NOMO-1 treated with dmso at 0.1 percent for 144 hours (cell line): ENCODE data around the gene CUL2.
"Not testable (repeated sequence)": the region's sequence is repeated elsewhere in the genome, so short reads cannot be mapped to it uniquely, and the experiment has no call there.

Experiments
- DNase-seq: peaks from one replicate; lab custom pipeline; 2025; ENCODE audit not compliant: unreplicated experiment; lab: John Stamatoyannopoulos, UW

Gene CUL2

GRCh38 chr10:34981844-34982243 lies 108.3 kb downstream of the CUL2 start:
- no peak for DNase-seq

DNA sequence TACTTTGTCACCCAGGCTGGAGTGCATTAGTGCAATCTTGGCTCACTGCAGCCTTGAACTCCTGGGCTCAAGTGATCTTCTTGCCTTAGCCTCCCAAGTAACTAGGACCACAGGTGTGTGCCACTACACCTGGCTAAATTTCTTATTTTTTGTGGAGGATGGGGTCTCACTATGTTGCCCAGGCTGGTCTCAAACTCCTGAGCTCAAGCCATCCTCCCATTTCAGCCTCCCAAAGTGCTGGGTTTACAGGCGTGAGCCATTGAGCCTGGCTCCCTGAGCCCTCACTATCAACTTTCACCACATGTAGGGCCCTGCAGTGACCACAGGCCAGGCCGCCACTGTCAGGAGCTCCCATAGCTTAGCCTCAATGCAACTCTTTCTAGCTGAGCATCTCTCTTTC lies 110.2 kb downstream of the CUL2 start:
- DNase-seq, result no peak

GRCh38 chr10:34978080-34978479 lies 112.1 kb downstream of the CUL2 start:
- DNase-seq, result no peak

- DNase-seq, result not testable (repeated sequence)
Measured at GRCh38 chr10:34976380-34976910, 113.7 kb downstream of the CUL2 start.

DNA sequence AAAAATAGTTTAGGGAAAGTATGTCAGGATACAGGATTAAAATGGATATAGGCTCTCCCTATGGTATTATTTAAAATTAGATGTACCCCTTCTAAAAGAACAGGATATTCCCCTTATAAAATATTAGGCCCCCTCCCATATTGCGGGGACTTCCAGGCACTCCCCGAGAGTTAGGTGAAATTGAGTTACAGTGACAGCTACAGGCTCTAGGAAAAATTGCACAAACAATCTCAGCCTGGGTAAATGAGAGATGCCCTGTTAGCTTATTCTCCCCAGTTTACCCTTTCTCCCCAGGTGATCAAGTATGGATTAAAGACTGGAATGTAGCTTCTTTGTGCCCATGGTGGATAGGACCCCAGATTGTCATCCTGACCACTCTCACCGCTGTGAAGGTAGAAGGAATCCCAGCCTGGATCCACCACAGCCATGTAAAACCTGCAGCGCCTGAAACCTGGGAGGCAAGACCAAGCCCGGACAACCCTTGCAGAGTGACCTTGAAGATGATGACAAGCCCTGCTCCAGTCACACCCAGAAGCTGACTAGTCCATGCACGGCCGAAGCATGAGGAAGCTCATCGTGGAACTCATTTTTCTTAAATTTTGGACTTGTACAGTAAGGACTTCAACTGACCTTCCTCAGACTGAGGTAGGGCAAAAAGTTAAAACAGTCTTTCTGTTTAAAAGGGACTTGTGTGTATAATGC lies 115.6 kb downstream of the CUL2 start:
- DNase-seq, result not testable (repeated sequence)

DNA sequence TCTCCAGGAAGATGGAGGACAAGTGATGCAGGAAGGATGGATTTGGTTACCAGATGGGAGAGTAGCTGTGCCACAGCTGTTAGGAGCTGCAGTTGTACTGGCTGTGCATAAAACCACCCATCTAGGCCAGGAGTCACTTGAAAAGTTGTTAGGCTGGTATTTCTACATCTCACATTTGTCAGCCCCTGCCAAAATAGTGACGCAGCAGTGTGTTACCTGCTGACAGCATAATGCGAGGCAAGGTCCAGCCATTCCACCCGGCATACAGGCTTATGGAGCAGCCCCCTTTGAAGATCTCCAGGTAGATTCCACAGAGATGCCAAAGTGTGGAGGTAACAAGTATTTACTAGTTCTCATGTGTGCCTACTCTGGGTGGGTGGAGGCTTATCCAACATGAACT lies 116.4 kb downstream of the CUL2 start:
- not testable (repeated sequence) for DNase-seq

DNA sequence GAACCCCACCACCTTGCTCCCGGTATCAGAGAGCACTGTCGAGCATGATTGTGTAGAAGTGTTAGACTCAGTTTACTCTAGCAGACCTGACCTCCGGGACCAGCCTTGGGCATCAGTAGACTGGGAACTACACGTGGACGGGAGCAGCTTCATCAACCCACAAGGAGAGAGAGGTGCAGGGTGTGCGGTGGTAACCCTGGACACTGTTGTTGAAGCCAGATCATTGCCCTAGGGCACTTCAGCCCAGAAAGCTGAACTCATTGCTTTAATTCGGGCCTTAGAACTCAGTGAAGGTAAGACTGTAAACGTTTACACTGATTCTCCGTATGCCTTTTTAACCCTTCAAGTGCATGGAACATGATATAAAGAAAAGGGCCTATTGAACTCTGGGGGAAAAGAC lies 117.0 kb downstream of the CUL2 start:
- DNase-seq, result not testable (repeated sequence)

GRCh38 chr10:34972591-34972990 lies 117.5 kb downstream of the CUL2 start:
- not testable (repeated sequence) for DNase-seq

DNA sequence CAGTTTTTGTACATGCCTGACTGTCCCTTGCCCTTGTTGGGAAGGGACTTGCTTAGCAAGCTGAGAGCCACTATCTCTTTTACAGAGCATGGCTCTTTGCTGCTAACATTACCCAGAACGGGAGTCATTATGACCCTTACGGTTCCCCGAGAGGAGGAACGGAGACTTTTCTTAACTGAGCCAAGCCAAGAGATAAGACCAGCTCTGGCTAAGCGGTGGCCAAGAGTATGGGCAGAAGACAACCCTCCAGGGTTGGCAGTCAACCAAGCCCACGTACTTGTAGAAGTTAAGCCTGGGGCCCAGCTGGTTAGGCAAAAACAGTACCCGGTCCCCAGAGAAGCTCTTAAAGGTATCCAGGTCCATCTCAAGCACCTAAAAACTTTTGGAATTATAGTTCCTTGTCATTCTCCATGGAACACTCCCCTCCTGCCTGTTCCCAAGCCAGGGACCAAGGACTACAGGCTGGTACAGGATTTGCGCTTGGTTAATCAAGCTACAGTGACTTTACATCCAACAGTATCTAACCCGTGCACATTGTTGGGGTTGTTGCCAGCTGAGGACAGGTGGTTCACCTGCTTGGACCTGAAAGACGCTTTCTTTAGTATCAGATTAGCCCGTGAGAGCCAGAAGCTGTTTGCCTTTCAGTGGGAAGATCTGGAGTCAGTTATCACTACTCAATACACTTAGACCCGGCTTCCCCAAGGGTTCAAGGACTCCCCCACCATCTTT lies 118.4 kb downstream of the CUL2 start:
- not testable (repeated sequence) for DNase-seq

- DNase-seq, result no peak
Measured at GRCh38 chr10:34969171-34969570, 121.0 kb downstream of the CUL2 start.

DNA sequence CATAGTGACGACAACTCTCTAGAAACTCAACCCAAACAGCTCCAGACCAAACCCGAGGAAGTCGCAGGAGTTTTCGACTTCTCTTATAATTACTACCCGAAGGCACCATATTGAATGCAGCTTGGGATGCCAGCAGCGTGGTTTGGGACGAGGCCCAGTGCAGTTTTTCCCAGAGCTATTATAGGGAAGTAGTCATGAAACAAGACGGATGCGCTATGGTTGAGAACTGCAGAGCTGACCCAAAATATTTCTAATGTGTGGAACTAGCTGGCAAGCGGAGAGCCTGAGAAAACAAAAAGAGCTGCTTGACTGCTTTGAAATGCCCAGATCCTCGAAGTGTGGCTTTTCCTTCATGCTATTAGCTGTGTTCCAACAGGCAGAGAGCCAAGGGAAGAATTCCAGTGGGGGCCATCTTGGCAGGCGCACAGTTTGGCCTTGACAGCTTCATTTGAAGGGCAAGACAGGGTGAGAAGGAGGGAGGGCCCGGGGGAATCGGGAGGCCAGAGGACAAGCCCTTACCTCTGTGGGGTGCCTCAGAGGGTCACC lies 122.7 kb downstream of the CUL2 start:
- no peak for DNase-seq

DNA sequence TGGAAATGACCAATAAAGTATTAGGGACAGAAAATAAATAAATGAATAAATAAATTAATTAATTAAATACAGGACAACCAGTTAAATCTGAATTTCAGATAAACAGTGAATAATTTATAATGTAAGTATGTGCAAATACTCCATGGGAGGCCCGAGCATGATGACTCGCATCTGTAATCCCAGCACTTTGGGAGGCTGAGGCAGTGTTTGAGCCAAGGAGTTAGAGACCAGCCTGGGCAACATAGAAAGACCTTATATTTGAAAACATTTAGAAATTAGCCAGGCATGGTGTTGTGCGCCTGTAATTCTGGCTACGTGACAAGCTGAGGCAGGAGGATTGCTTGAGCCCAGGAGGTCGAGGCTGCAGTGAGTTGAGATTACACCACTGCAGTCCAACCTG lies 123.7 kb downstream of the CUL2 start:
- DNase-seq, result no peak

DNA sequence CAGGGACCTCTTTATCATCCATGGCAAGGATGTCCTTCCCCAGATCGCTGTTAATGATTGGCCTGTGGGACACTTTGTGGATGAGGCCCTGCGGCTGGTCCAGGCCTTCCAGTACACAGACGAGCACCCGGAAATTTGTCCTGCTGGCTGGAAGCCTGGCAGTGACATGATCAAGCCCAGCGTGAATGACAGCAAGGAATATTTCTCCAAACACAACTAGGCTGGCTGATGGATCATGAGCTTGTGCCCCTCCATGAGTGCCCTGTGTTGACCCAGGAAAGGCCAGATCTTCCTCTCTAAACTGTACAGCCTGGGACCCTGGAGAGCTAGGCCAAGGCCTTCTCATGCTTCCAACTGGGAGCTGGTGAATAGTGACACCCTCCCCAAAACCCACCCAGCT lies 124.1 kb downstream of the CUL2 start:
- no peak for DNase-seq

DNA sequence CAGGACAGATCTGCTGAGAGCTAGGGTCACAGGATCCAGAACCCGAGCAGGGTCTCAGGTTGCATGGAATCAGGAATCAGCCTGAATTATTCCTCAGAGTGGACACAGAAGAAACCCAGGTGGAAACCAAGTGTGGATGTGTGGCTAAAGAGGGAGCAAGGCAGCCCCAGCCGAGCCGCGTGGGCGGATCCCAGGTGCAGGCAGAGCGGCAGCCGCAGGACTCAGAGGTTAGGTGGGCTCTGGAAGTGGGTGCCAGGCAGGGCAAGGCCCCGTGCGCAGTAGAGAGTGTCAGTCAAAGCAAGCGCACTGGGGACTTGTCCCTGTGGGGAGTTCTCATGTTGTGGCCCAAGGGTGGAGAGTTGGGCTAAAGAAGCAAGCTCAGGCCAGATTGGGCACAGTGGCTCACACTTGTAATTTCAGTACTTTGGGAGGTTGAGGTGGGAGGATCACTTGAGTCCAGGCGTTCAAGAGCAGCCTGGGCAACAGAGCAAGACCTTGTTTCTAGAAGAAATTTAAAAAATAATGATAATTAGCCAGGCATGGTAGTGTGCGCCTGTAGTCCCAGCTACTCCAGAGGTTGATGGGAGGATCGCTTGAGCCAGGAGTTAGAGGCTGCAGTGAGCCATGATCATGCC lies 125.9 kb downstream of the CUL2 start:
- DNase-seq, result no peak

- no peak for DNase-seq
Measured at GRCh38 chr10:34962866-34963265, 127.3 kb downstream of the CUL2 start.

- no peak for DNase-seq
Measured at GRCh38 chr10:34960983-34961382, 129.2 kb downstream of the CUL2 start.

GRCh38 chr10:34959786-34960185 lies 130.4 kb downstream of the CUL2 start:
- no peak for DNase-seq

GRCh38 chr10:34959321-34959720 lies 130.8 kb downstream of the CUL2 start:
- no peak for DNase-seq
